ENCODE measurements around the gene LIPK. TPM values are rescaled to one million over a fixed set of nuclear protein-coding genes. Genes with fewer than 3 reads are reported as not detected.

The LIPK gene
- total and polyA plus RNA-seq, 9 of the 15 experiments (the other 6 are each of a cell fraction or from before 2014, with no cell fraction given), result not detected

GRCh38 chr10:88657901-88658300 is 48.1 kb upstream of the LIPK start:
- CTCF ChIA-PET (ENCODE audit: low intra/inter-chr PET ratio), result no interaction called here
- 0% methylated on average over 1 of the region's 1 CpG for WGBS (ENCODE audit: insufficient coverage, low coverage, missing lambda C conversion rate)

More at GRCh38 chr10:88657901-88658300, 48.1 kb upstream of the LIPK start:
- Histone ChIP-seq H3K9me3 (replicated peaks; ENCODE audit: control insufficient read depth, insufficient read depth, low read depth, low read length) (no peaks in the 10 kb centered on the region), H3K27ac (ENCODE audit: extremely low read depth, low read depth, low read length) (no peak overlapping the region), H3K79me2 (ENCODE audit: control insufficient read depth, insufficient read depth, low read length) (no peaks in the 10 kb centered on the region), H3K4me1 (replicated peaks in 1 of 2; ENCODE audit: control insufficient read depth in 2 of 2, insufficient read depth in 2 of 2, low read length in 2 of 2) (no peaks in the 10 kb centered on the region), H3K9ac (ENCODE audit: insufficient read depth in 1 of 2, low read depth in 2 of 2, low read length in 2 of 2) (no peak overlapping the region), H3K4me2 (ENCODE audit: insufficient read depth, low read length) (no peak overlapping the region), H3K36me3 (ENCODE audit: control insufficient read depth, insufficient read depth, low read length) (no peaks in the 10 kb centered on the region), H2AFZ (ENCODE audit: low read depth, low read length) (no peak overlapping the region), H3K27me3 (ENCODE audit: control insufficient read depth in 2 of 2, insufficient read depth in 2 of 2, low read length in 2 of 2) (no peaks in the 10 kb centered on the region), H4K20me1 (replicated peaks; ENCODE audit: control insufficient read depth, insufficient read depth, low read length) (no peaks in the 10 kb centered on the region), H3K9me1 (ENCODE audit: control insufficient read depth, insufficient read depth, low read length) (no peaks in the 10 kb centered on the region), H3K4me3 (no peak overlapping the region)
- no peak for FAIRE-seq
- ATAC-seq, result no peak
- BruUV-seq (replicated peaks), result no TSS peak
- in situ Hi-C loops (cut with MboI), result no loop called here
- intact Hi-C loops (cut with micrococcal nuclease), result no loop called here
- DNase-seq (ENCODE audit: extremely low read depth in 1 of 4, low spot score in 3 of 4), result no peak
- POLR2A ChIA-PET, result no interaction called here
- TF ChIP-seq ZFP1 (CRISPR knock-in tag; IDR thresholded peaks at IDR 0.05) (no peak), NR3C1 (CRISPR knock-in tag; IDR thresholded peaks at IDR 0.05) (no peak), IFI16 (CRISPR knock-in tag; IDR thresholded peaks at IDR 0.05) (no peak), KLF10 (CRISPR knock-in tag; IDR thresholded peaks at IDR 0.05) (no peak), ZNF444 (CRISPR knock-in tag; IDR thresholded peaks at IDR 0.05) (no peak), MYBL2 (IDR thresholded peaks at IDR 0.05; ENCODE audit: low read depth) (no peak), MYBL2 (CRISPR knock-in tag; IDR thresholded peaks at IDR 0.05; ENCODE audit: borderline replicate concordance) (no peak), CTBP1 (IDR thresholded peaks at IDR 0.05; ENCODE audit: borderline replicate concordance) (no peak), POLR2A (conservative IDR thresholded peaks at IDR 0.05) (no peak), RFX7 (CRISPR knock-in tag; IDR thresholded peaks at IDR 0.05) (no peak), SOX6 (IDR thresholded peaks at IDR 0.05) (no peak), ZBTB8A (IDR thresholded peaks at IDR 0.05; ENCODE audit: partially characterized antibody) (no peak), BCOR (IDR thresholded peaks at IDR 0.05) (no peak), ZNF592 (IDR thresholded peaks at IDR 0.05) (no peak), NFE2L1 (tag; IDR thresholded peaks at IDR 0.05; ENCODE audit: borderline replicate concordance, low read depth) (no peak), NFYB (IDR thresholded peaks at IDR 0.05; ENCODE audit: extremely low read depth, insufficient read length) (no peak), SNRNP70 (optimal IDR thresholded peaks at IDR 0.05; ENCODE audit: low read depth, low read length) (no peak), SETDB1 (IDR thresholded peaks at IDR 0.05; ENCODE audit: low read length) (no peak), RHOXF2B (CRISPR knock-in tag; conservative IDR thresholded peaks at IDR 0.05) (no peak)
- TF ChIP-seq, protein P1, sequence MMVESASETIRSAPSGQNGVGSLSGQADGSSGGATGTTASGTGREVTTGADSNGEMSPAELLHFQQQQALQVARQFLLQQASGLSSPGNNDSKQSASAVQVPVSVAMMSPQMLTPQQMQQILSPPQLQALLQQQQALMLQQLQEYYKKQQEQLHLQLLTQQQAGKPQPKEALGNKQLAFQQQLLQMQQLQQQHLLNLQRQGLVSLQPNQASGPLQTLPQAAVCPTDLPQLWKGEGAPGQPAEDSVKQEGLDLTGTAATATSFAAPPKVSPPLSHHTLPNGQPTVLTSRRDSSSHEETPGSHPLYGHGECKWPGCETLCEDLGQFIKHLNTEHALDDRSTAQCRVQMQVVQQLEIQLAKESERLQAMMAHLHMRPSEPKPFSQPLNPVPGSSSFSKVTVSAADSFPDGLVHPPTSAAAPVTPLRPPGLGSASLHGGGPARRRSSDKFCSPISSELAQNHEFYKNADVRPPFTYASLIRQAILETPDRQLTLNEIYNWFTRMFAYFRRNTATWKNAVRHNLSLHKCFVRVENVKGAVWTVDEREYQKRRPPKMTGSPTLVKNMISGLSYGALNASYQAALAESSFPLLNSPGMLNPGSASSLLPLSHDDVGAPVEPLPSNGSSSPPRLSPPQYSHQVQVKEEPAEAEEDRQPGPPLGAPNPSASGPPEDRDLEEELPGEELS (CRISPR knock-in tag; IDR thresholded peaks at IDR 0.05; ENCODE audit: borderline replicate concordance), result no peak

Measured in K562 (cell line).